ENCODE results near the gene CTIF.

Gene CTIF

GRCh38 chr18:48847807-48848486, 309.1 kb downstream of the CTIF start:
- DNase-seq (ENCODE audit: low read depth in 2 of 2): no peak

- DNase-seq (ENCODE audit: low read depth in 2 of 2): no peak
Observed at GRCh38 chr18:48848641-48849143, 309.9 kb downstream of the CTIF start.

- DNase-seq (ENCODE audit: low read depth in 2 of 2): no peak
Observed at GRCh38 chr18:48850822-48851598, 312.2 kb downstream of the CTIF start.

GRCh38 chr18:48851599-48851960, 312.7 kb downstream of the CTIF start:
- no peak for DNase-seq (ENCODE audit: low read depth in 2 of 2)

GRCh38 chr18:48852292-48852691, 313.5 kb downstream of the CTIF start:
- no peak for DNase-seq (ENCODE audit: low read depth in 2 of 2)

GRCh38 chr18:48852794-48853193, 314.0 kb downstream of the CTIF start:
- DNase-seq (ENCODE audit: low read depth in 2 of 2): no peak

- no peak for DNase-seq (ENCODE audit: low read depth in 2 of 2)
Observed at GRCh38 chr18:48853588-48853987, 314.8 kb downstream of the CTIF start.

GRCh38 chr18:48854780-48855179, 315.9 kb downstream of the CTIF start:
- DNase-seq (ENCODE audit: low read depth in 2 of 2): no peak

GRCh38 chr18:48855422-48856377, 316.9 kb downstream of the CTIF start:
- DNase-seq (ENCODE audit: low read depth in 2 of 2): no peak

GRCh38 chr18:48857023-48857694, 318.3 kb downstream of the CTIF start:
- no peak for DNase-seq (ENCODE audit: low read depth in 2 of 2)

GRCh38 chr18:48858676-48859075, 319.8 kb downstream of the CTIF start:
- no peak for DNase-seq (ENCODE audit: low read depth in 2 of 2)

- no peak for DNase-seq (ENCODE audit: low read depth in 2 of 2)
Observed at GRCh38 chr18:48859311-48860268, 320.8 kb downstream of the CTIF start.

- DNase-seq (ENCODE audit: low read depth in 2 of 2): no peak
Observed at GRCh38 chr18:48860269-48861180, 321.7 kb downstream of the CTIF start.

GRCh38 chr18:48861181-48861708, 322.4 kb downstream of the CTIF start:
- DNase-seq (ENCODE audit: low read depth in 2 of 2): no peak

GRCh38 chr18:48862132-48862531, 323.3 kb downstream of the CTIF start:
- no peak for DNase-seq (ENCODE audit: low read depth in 2 of 2)

GRCh38 chr18:48862678-48863270, 323.9 kb downstream of the CTIF start:
- DNase-seq (ENCODE audit: low read depth in 2 of 2): no peak

GRCh38 chr18:48863432-48864065, 324.7 kb downstream of the CTIF start:
- DNase-seq (ENCODE audit: low read depth in 2 of 2): no peak

GRCh38 chr18:48864876-48865275, 326.0 kb downstream of the CTIF start:
- no peak for DNase-seq (ENCODE audit: low read depth in 2 of 2)
